Stimulated activated CD8-positive, alpha-beta memory T cell treated with anti-CD3 and anti-CD28 coated beads, Interleukin-4, amount 100 ng/mL, for 4 hours (primary cell): Measurements from ENCODE around the gene TMIGD1.

Experiments
- DNase-seq, 2 donors: peaks; one replicate each; pipeline ENCODE4 v3.0.0-alpha.2; 2020; ENCODE audit warnings: low read depth in 2 of 2, low spot score in 1 of 2

The TMIGD1 gene

DNA sequence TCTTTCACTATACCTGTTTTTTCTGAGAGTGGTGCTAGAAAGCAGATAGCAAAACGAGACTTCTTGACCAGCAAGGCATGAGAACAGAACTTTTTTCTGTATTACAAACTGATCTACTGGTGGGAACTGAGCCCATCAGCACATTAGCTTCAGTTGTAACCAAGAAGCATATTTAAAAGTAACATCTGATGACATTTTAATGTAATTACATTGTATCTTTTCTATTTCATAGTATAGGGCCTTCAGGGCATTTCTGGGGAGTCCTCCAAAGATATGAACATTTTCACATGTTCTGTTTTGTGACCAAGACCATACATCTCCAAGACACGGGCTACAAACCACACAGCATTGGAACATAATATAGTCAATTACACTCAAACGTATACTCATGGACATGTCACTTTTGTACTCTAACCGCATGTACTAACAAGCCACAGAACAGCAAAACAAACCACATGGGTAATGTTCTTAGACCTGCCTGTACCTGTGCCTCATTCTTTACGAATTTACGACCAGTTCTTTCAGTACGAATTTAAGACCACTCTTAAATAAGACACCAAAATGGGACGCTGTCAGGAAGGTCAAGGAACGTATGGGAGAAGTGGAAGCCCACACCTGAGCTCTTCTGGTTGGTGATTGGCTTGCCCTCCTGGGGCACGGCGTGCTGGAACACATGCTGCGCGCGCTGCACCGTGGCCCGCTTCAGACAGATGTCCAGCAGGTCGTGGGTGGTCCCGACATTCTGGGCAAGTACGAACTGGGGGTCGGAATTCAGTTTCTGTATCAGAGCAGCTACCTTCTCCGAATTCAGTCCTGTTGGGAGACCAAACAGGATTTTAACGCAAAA is 42.9 kb downstream of the TMIGD1 start:
- peak in 1 of 2 donors; percentile 12 for DNase-seq

GRCh38 chr17:30290077-30290476 is 43.8 kb downstream of the TMIGD1 start:
- DNase-seq: no peak

DNA sequence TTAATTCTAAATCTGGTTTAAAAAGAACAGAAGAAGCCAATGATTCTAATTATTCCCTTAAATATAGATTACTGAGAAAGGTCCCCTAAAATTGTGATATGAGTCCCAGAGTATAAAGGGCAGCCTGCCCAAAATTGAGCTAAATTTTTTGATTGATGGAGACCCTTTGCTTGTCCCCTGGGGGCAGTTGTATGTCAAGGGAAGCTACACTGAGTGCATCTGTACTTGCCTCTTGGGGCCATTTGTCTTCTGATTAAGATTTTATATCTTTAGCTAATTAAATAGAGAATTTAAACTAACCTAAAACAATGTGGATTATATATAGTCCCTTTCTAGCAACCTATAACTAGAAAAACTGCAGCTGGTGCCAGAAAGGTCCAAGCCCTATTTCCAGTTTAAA is 54.7 kb downstream of the TMIGD1 start:
- no peak for DNase-seq

GRCh38 chr17:30278032-30278431 is 55.8 kb downstream of the TMIGD1 start:
- DNase-seq: no peak

GRCh38 chr17:30275911-30276310 is 57.9 kb downstream of the TMIGD1 start:
- DNase-seq: no peak

DNA sequence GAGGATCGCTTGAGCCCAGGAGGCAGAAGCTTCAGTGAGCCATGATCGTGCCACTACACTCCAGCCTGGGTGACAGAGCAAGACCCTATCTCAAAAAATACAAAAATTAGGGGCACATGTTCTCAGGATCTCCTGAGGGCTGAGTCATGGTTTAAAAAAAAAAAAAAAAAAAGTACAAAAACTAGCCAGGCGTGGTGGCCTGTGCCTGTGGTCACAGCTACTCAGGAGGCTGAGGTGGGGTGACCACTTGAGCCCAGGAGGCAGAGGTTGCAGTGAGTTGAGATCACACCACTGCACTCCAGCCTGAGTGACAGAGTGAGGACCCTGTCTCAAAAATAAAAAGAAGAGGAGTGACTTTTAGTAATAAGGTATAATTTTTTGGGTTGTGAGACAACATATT is 59.0 kb downstream of the TMIGD1 start:
- no peak for DNase-seq

DNA sequence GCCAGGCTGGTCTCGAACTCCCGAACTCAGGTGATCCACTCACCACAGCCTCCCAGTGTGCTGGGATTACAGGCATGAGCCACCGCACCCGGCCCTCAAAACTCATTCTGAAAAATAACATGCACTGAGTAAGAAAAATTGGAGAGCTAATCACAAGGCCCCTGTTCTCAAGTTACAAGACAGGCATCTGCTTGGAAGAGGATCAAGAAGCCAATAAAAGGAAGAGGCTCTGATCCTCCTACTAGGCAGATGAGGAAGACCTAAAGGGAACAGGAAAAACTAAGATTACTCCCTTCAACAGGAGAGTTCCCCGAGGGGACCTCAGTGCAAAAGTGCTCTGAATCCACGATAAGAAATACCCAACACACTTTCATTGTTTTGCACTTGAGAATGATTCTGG is 60.5 kb downstream of the TMIGD1 start:
- DNase-seq: no peak

- no peak for DNase-seq
Observed at GRCh38 chr17:30271102-30271501, 62.8 kb downstream of the TMIGD1 start.

DNA sequence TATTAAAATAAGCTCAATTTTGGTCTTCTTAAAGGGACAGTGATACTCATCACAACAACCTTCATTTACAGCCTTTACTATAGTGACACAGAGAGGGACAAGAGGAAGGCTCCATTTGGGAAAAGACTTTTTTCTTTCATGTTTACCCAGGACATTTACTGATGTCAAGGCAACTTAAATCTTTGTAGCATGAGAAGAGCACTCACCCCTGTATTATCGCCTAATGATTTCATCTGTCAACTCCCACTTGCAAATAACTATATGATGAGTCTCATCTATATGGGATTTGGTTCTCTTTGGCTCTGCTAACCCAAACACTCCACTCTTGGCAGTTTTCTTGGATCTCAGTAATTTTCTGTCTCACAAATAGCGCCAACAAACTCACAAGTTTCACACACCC is 66.2 kb downstream of the TMIGD1 start:
- DNase-seq: no peak
